ENCODE data around the gene TENM4. TPM values are rescaled to one million over a fixed set of nuclear protein-coding genes. Genes with fewer than 3 reads are reported as not detected.

The TENM4 gene
- total and polyA plus RNA-seq, 2 experiments from 2014 or later, result 19.0 to 105 TPM

DNA sequence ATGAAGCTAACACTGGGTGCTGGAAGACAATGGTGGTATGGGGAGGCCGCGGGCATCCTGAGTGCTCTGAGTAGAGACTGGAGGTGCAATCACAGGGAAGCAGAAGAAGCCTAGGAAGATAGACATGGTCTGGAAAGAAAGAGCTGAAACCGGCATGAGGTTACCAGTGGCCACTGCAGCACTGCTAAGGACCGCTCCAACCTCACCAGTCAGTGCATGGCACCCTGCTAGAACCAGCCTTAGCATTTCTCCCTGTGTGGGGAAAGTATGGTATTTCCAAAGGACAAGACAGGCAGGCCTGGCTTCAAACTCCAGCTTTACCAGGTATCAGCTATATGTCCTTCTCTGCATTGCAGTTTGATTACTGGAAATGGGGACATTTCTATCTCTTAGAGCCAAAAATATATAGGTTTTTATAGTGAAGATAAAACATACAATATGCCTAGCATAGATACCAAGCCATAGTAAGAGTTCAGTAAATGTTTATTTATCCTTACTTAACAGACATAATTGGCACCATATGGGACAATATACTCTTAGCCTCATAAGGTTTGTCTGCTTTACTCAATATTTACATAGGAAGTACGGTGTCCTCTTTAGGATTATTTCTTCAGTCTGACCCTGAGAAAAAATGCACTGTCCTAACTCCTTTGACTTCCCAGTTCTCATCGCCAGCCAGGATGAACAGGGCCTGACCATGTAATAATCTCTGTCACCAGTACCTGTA lies 231.1 kb downstream of the TENM4 start:
- Histone ChIP-seq H3K9me3 (ENCODE audit: low read depth) (no peaks in the 10 kb centered on the region), H3K36me3 (no peaks in the 10 kb centered on the region), H3K27me3 (no peaks in the 10 kb centered on the region), H3K27ac (no peak overlapping the region), H3K4me1 (ENCODE audit: low read depth) (no peaks in the 10 kb centered on the region), H3K4me3 (no peak overlapping the region)
- DNase-seq (ENCODE audit: low read depth in 1 of 2, low spot score in 1 of 2), result no peak
- TF ChIP-seq CTCF (IDR thresholded peaks at IDR 0.05; ENCODE audit: low read depth, low read length), result no peak

DNA sequence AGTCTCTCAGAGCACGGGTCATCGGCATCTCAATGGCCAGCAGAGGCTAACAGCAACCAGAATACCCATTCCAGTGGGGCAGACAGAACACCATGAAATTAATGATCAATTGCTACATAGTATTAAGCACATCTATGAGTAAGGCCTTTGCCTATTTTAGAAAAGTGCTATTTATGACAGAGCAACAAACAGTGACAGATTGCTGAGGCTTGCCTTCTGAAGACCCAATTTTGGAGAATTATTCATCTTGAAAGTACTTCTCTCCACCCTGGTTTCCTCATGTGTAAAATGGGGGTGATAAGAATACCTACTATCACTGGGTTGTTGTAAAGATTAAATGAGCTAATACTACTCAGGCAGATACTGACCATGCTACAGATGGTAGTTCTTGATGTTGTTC lies 232.7 kb downstream of the TENM4 start:
- Histone ChIP-seq H3K4me3 (no peak overlapping the region), H3K4me1 (ENCODE audit: low read depth) (no peaks in the 10 kb centered on the region), H3K36me3 (no peaks in the 10 kb centered on the region), H3K27ac (no peak overlapping the region), H3K9me3 (ENCODE audit: low read depth) (no peaks in the 10 kb centered on the region), H3K27me3 (no peaks in the 10 kb centered on the region)
- no peak for TF ChIP-seq CTCF (IDR thresholded peaks at IDR 0.05; ENCODE audit: low read depth, low read length)
- DNase-seq (ENCODE audit: low read depth in 1 of 2, low spot score in 1 of 2), result no peak

DNA sequence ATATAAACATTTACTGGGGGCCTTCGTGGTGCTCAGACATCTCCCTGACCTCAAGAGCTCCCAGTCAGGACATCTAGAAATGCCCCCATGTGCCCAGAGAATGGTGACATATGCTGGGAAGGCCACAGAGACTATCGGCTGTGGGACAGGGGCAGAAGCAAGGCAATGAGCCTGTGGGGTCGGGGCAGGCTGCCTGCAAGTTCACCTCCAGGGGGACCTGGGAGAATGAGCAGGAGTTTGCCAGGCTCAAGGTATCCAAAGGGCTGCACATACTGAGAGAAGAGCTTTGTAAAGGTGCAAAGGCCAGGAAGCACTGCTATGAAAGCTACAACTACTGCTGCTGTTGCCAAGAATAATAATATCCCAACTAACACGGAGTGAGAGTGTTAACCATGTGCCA lies 233.9 kb downstream of the TENM4 start:
- Histone ChIP-seq H3K36me3 (no peaks in the 10 kb centered on the region), H3K4me1 (ENCODE audit: low read depth) (no peaks in the 10 kb centered on the region), H3K9me3 (ENCODE audit: low read depth) (no peaks in the 10 kb centered on the region), H3K27ac (no peak overlapping the region), H3K4me3 (no peak overlapping the region), H3K27me3 (no peaks in the 10 kb centered on the region)
- no peak for TF ChIP-seq CTCF (IDR thresholded peaks at IDR 0.05; ENCODE audit: low read depth, low read length)
- no peak for DNase-seq (ENCODE audit: low read depth in 1 of 2, low spot score in 1 of 2)

DNA sequence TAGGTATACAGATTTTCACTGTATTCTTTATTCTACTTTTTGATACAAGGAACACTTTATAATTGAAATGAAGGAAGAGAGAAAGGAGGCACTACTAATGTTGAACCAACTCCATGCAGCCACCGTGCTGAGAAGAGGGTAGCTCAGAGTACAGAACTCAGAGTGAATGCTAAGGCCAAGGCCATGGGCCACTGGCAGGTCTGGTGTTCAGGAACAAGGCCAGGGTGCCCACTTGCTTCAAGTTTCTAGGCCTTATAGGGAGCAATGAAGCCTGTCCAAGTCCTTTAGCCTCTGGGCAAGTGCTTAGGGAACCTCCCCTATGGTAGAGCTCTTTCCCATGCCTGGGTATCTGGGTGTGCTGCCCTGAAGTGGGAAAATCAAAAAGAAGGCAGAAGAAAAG lies 235.0 kb downstream of the TENM4 start:
- Histone ChIP-seq H3K27me3 (no peaks in the 10 kb centered on the region), H3K4me3 (no peak overlapping the region), H3K36me3 (no peaks in the 10 kb centered on the region), H3K27ac (no peak overlapping the region), H3K4me1 (ENCODE audit: low read depth) (no peaks in the 10 kb centered on the region), H3K9me3 (ENCODE audit: low read depth) (no peaks in the 10 kb centered on the region)
- no peak for DNase-seq (ENCODE audit: low read depth in 1 of 2, low spot score in 1 of 2)
- no peak for TF ChIP-seq CTCF (IDR thresholded peaks at IDR 0.05; ENCODE audit: low read depth, low read length)

DNA sequence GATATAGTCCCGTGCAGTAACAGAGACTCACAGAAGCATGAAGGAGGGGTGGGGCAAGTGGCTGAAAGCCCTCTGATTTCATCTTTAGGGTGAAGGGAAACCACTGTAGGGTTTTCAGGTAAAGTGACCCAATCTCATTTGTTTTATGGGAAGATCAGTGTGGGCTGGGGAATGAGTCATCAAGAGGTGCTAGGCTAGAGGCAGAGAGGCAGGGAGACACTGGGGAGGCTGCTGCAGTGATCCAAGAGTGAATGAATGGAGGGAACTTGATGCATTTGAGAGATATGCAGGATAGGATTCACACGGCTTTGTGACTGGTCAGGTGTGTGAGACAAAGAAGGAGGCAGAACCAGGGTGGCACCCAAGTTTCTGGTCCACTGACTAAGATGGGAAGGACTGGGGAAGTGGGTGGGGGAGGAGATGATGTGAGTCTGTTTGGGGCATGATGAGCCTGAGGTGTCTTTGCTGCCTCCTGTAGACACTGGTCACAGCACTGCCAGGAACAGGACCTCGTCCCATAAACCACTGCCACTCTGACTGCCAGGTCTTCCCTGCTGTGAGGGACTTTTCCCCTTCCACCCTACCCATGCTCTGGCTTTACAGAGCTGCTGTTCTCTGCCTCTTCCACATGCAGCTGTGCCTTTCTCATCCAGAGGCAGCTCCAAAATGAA lies 239.0 kb downstream of the TENM4 start:
- TF ChIP-seq CTCF (IDR thresholded peaks at IDR 0.05; ENCODE audit: low read depth, low read length), result no peak
- Histone ChIP-seq H3K9me3 (ENCODE audit: low read depth) (no peaks in the 10 kb centered on the region), H3K36me3 (no peaks in the 10 kb centered on the region), H3K4me3 (no peak overlapping the region), H3K27me3 (no peaks in the 10 kb centered on the region), H3K4me1 (ENCODE audit: low read depth) (peaks cover 24% of the 10 kb centered on the region), H3K27ac (no peak overlapping the region)
- DNase-seq (ENCODE audit: low read depth in 1 of 2, low spot score in 1 of 2), result no peak

All from cardiac muscle cell (in vitro differentiated cells and primary cell).